Thoracic aorta (tissue), 2 donors: ENCODE data around the gene SLC9A8. TPM values are rescaled to one million over a fixed set of nuclear protein-coding genes. Genes with fewer than 3 reads are reported as not detected.
"Not testable (repeated sequence)": the region's sequence is repeated elsewhere in the genome, so short reads cannot be mapped to it uniquely, and the experiment has no call there.

Source experiments
- ATAC-seq: fragments of 150-250 bp; one replicate; pipeline ENCODE4 v1.8.0; 2017; ENCODE audit warnings: low read depth; ENCODE audit not compliant: insufficient number of reproducible peaks, low FRiP score
- DNase-seq: peaks from one replicate; pipeline ENCODE4 v3.0.0-alpha.2; 2020; ENCODE audit warnings: low spot score
- H3K27ac ChIP-seq, 2 donors: fragments of 200-600 bp; sonication (generic); 1 replicate in 1 of 2; 2 replicates in 1 of 2; pipeline ENCODE4 v1.5.1; 2016; ENCODE audit warnings: mild to moderate bottlenecking in 2 of 2, moderate library complexity in 2 of 2
- H3K27me3 ChIP-seq: fragments of 200-600 bp; sonication (generic); replicated peaks from 2 replicates; pipeline ENCODE4 v1.6.0; 2016; ENCODE audit warnings: mild to moderate bottlenecking; ENCODE audit not compliant: insufficient read depth
- H3K36me3 ChIP-seq: fragments of 200-600 bp; sonication (generic); one replicate; pipeline ENCODE4 v1.5.1; 2016
- H3K4me1 ChIP-seq, 2 donors: fragments of 200-600 bp; sonication (generic); 1 replicate in 1 of 2; 2 replicates in 1 of 2; pipeline versions ENCODE4 v1.5.1 to v1.6.0; 2016; ENCODE audit warnings: low read depth in 2 of 2, mild to moderate bottlenecking in 1 of 2; ENCODE audit not compliant: control insufficient read depth in 1 of 2
- H3K4me3 ChIP-seq: fragments of 200-600 bp; sonication (generic); 2 replicates; pipeline ENCODE4 v1.5.1; 2016; ENCODE audit warnings: mild to moderate bottlenecking
- H3K9me3 ChIP-seq: fragments of 200-600 bp; sonication (generic); 2 replicates; pipeline ENCODE4 v1.5.1; 2016
- CTCF ChIP-seq: fragments of 200-600 bp; sonication (generic); IDR thresholded peaks from one replicate; pipeline ENCODE4 v1.5.1; 2019; ENCODE audit warnings: antibody characterized with exemption
- total RNA-seq, 2 donors: library from RNA; depleted of rRNA; stranded (reverse); fragments of >200 nt; gene quantifications; one replicate each; pipeline versions ENCODE4 v1.1.0 to v1.2.3, GENCODE V29; 2016

Gene SLC9A8
- total RNA-seq, 2 donors from 2014 or later, result 9.2 to 14.3 TPM

GRCh38 chr20:49766979-49767521, 45.6 kb upstream of the SLC9A8 start:
- no peak for DNase-seq
- ATAC-seq, result no peak
- no peaks in the 10 kb centered on the region for H3K9me3 ChIP-seq
- peaks cover 9 to 29% of the 10 kb centered on the region in 2 donors for H3K4me1 ChIP-seq
- no peaks in the 10 kb centered on the region for H3K36me3 ChIP-seq
- H3K4me3 ChIP-seq, result no peak overlapping the region
- H3K27me3 ChIP-seq, result no peaks in the 10 kb centered on the region
- no peak overlapping the region for H3K27ac ChIP-seq
- TF ChIP-seq CTCF, result no peak

GRCh38 chr20:49768204-49769047, 44.2 kb upstream of the SLC9A8 start:
- no peak for DNase-seq

GRCh38 chr20:49769048-49769581, 43.5 kb upstream of the SLC9A8 start:
- no peak overlapping the region for H3K27ac ChIP-seq
- H3K4me3 ChIP-seq, result no peak overlapping the region
- TF ChIP-seq CTCF, result no peak
- no peaks in the 10 kb centered on the region for H3K27me3 ChIP-seq
- H3K4me1 ChIP-seq, result peaks cover 11 to 26% of the 10 kb centered on the region in 2 donors
- no peaks in the 10 kb centered on the region for H3K9me3 ChIP-seq
- ATAC-seq, result no peak
- no peak for DNase-seq
- H3K36me3 ChIP-seq, result no peaks in the 10 kb centered on the region

More at GRCh38 chr20:49768204-49769047, 44.2 kb upstream of the SLC9A8 start:
- H3K4me3 ChIP-seq, result no peak overlapping the region
- ATAC-seq, result no peak
- H3K4me1 ChIP-seq, result peaks cover 11 to 29% of the 10 kb centered on the region in 2 donors
- no peak for TF ChIP-seq CTCF
- no peak overlapping the region for H3K27ac ChIP-seq
- H3K9me3 ChIP-seq, result no peaks in the 10 kb centered on the region
- H3K36me3 ChIP-seq, result no peaks in the 10 kb centered on the region
- no peaks in the 10 kb centered on the region for H3K27me3 ChIP-seq

- no peak overlapping the region for H3K4me3 ChIP-seq
- peaks cover 12 to 33% of the 10 kb centered on the region in 2 donors for H3K4me1 ChIP-seq
- no peaks in the 10 kb centered on the region for H3K27me3 ChIP-seq
- no peak for DNase-seq
- no peak for ATAC-seq
- TF ChIP-seq CTCF, result no peak
- H3K9me3 ChIP-seq, result no peaks in the 10 kb centered on the region
- no peak overlapping the region for H3K27ac ChIP-seq
- H3K36me3 ChIP-seq, result no peaks in the 10 kb centered on the region
Measured at GRCh38 chr20:49770634-49771033, 42.0 kb upstream of the SLC9A8 start.

GRCh38 chr20:49774213-49774612, 38.4 kb upstream of the SLC9A8 start:
- peaks cover 12 to 19% of the 10 kb centered on the region in 2 donors for H3K4me1 ChIP-seq
- H3K27ac ChIP-seq, ATAC-seq, H3K9me3 ChIP-seq, H3K4me3 ChIP-seq, DNase-seq, H3K27me3 ChIP-seq, H3K36me3 ChIP-seq: not testable (repeated sequence)
